KBM-7 (cell line): ENCODE measurements around the gene GBP5.
A peak's percentile ranks its signal among the peaks of the same experiment; 100 is the strongest.
"Not testable (repeated sequence)": the region's sequence is repeated elsewhere in the genome, so short reads cannot be mapped to it uniquely, and the experiment has no call there.

ENCODE experiments used
- DNase-seq: peaks from one replicate; pipeline ENCODE4 v3.0.0-alpha.2; 2015
- in situ Hi-C: fragments of 300-500 bp; cut with MboI; formaldehyde crosslinking; loops from 2 replicates; pipeline ENCODE4 v1.14.3; 2020; ENCODE audit warnings: low sequenced_read_pairs, low pct_unique_long_range_greater_than_20kb, mixed read lengths

GBP5 gene

DNA sequence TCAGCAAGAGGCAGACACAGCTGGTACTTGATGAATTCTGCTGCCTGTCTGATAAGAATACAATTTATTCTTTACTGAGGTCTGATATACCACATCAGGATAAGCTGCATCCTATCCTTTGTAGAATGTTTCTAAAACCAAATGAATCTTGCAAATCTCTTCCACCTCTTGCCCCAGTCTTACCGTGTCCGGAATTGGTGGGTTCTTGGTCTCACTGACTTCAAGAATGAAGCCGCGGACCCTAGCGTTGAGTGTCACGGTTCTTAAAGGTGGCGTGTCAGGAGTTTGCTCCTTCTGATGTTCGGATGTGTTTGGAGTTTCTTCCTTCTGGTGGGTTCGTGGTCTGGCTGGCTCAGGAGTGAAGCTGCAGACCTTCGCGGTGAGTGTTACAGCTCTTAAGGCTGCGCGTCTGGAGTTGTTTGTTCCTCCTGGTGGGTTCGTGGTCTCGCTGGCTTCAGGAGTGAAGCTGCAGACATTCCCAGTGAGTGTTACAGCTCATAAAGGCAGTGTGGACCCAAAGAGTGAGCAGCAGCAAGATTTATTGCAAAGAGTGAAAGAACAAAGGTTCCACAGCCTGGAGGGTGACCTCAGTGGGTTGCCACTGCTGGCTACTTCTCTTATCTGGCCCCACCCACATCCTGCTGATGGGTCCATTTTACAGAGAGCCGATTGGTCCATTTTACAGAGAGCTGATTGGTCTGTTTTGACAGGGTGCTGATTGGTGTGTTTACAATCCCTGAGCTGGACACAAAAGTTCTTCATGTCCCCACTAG is at the start of gene GBP5:
Gene GBP5 (minus strand): TSS at position 592 of the 773 bp plus-strand sequence. CDS start 3,305 bp downstream, outside the sequence.
- DNase-seq = peak; percentile 32
- in situ Hi-C loops = not testable (repeated sequence)

- in situ Hi-C loops = no loop called here
These were observed 49.7 kb upstream of the GBP5 start for GRCh38 chr1:89322402-89322801.

GRCh38 chr1:89312572-89312971 is 39.9 kb upstream of the GBP5 start:
- in situ Hi-C loops = no loop called here
- no peak for DNase-seq

More at GRCh38 chr1:89322402-89322801, 49.7 kb upstream of the GBP5 start:
- DNase-seq = no peak

DNA sequence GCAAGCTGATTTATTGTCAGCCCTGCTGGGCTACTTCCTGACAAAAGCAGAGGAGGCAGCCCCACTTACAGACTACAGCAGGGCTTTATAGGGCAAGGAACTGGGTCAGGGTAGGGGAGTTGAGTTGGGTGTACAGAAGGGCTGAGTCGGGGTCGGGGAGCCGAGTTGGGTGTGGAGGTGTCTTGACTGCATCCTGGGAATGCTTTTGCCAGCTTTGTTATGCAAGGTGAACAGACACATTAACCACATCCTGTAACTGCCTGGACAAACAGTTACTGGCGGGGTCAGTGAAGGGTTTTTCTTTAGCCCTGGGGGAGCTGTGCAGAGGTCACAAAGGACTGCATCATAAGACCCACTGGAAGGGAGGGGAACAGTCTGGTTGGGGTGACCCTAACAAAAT is 39.1 kb upstream of the GBP5 start:
- in situ Hi-C loops = no loop called here
- DNase-seq = no peak

DNA sequence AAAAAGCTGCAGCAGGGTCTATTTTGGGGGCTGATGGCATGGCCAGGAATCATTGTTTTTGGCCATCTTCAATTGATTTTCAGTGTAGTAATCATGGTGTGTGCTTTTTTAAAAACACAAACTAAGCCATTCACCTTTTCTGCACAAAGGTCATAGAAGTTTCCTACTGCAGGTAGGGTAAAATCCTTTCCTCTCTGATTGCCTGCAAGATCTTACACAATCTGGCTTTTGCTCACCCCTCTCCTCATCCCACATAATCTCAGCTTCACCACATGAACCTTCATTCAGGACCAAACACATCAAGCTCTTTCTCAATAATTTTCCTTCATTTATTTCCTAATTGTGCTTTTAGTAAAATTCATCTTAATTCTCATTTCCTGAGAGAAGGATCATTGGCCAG is 38.3 kb upstream of the GBP5 start:
- DNase-seq = no peak
- in situ Hi-C loops = no loop called here

DNA sequence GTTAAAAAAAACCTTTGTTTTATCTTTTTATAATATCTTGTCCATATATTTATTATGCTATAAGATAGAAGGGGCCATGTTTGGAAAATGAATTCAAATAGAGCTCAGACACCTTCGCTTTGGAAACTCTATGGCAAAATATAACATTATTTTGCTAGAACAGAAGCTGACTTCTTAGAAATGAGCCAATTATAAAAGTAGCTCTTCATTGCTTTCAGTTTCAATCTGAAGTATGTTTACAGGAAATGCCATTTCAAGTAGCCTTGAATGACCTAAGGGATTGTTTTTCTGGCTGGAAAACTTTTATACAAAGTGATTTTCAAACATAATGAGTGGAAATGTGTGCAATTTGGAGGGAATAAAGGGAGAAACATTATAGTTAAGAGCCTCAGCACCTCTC is 37.8 kb upstream of the GBP5 start:
- no peak for DNase-seq
- in situ Hi-C loops = no loop called here

- no peak for DNase-seq
- in situ Hi-C loops = no loop called here
These were observed 37.2 kb upstream of the GBP5 start for GRCh38 chr1:89309828-89310227.

GRCh38 chr1:89306273-89306672 is 33.6 kb upstream of the GBP5 start:
- in situ Hi-C loops = no loop called here
- no peak for DNase-seq

DNA sequence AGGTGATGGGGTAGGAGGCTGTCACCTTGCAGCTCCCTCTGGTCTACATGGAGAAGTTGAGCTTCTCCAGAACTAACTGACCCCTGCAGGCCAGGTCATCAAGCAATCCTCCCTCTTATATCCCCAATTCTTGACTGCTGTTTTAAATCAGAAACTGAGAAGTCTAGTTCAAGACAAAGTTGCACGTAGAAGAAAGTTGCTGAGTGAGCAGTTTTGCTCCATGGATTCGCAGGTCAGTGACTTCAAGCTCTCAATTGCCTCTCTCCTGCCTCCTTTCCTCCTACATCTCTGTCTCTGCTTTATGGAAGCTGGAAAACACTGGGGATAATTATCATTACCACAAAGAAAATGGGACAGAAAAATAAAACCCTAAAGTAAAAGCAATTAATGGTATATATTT is 32.8 kb upstream of the GBP5 start:
- no peak for DNase-seq
- in situ Hi-C loops = no loop called here

- no peak for DNase-seq
- in situ Hi-C loops = no loop called here
These were observed 32.0 kb upstream of the GBP5 start for GRCh38 chr1:89304572-89305230.

DNA sequence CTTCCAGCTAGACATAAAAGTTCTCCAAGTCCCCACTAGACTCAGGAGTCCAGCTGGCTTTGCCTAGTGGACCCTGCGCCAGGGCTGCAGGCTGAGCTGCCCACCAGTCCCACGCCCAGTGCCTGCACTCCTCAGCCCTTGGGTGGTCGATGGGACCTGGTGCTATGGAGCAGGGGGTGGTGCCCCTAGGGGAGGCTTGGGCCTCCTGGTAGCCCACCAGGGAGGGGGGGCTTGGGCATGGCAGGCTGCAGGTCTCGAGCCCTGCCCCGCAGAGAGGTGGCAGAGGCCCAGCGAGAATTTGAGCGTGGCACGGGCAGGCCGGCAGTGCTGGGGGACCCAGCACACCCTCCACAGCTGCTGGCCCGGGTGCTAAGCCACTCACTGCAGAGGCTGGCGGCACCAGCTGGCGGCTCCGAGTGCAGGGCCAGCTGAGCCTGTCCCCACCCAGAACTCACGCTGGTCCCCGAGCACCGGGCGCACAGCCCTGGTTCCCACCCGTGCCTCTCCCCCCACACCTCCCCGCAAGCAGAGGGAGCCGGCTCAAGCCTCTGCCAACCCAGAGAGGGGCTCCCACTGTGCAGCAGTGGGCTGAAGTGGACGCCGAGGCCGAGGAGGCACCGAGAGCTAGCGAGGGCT is 30.2 kb upstream of the GBP5 start:
- in situ Hi-C loops = no loop called here

GRCh38 chr1:89299739-89300463 is 27.2 kb upstream of the GBP5 start:
- in situ Hi-C loops, DNase-seq: not testable (repeated sequence)

More for the DNA sequence above, 30.2 kb upstream of the GBP5 start:
- DNase-seq = no peak

GRCh38 chr1:89298461-89298860 is 25.8 kb upstream of the GBP5 start:
- in situ Hi-C loops = no loop called here
- no peak for DNase-seq

- DNase-seq = peak; percentile 61
- in situ Hi-C loops = no loop called here
These were observed 22.5 kb upstream of the GBP5 start for GRCh38 chr1:89295187-89295586.

DNA sequence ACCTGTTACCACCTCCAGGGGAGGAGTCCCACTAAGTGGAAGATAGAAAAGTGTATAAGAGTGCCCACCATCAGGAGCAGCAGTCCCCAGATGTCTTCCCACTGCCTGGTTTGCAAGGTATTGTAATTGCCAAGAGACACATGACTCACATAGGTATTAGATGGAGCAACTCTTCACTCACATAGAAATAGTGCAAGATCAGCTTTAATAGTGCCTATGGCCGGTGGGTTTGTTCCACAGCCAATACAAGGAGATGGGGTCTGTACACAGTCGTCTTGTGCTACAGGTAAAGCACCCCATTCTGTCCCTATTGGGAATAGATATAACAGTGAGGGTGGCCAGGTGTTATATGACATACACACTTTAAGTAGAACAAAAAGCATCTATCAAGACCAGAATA is 18.6 kb upstream of the GBP5 start:
- in situ Hi-C loops = no loop called here

DNA sequence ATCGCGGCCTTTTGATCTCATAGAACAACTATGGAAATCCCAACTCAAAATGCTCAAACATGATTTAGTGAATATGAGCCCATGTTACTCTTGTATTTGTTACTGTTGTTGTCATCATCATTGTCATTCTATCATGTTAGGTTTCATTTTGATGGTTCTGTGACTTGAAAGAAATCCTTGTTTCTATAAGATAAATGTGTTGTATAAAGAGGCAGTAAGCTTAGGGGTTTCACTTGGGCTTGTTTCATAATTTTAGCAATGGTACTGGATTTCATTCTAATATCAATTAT is 15.3 kb upstream of the GBP5 start:
- in situ Hi-C loops = no loop called here
- no peak for DNase-seq

More for the DNA sequence above, 18.6 kb upstream of the GBP5 start:
- no peak for DNase-seq

DNA sequence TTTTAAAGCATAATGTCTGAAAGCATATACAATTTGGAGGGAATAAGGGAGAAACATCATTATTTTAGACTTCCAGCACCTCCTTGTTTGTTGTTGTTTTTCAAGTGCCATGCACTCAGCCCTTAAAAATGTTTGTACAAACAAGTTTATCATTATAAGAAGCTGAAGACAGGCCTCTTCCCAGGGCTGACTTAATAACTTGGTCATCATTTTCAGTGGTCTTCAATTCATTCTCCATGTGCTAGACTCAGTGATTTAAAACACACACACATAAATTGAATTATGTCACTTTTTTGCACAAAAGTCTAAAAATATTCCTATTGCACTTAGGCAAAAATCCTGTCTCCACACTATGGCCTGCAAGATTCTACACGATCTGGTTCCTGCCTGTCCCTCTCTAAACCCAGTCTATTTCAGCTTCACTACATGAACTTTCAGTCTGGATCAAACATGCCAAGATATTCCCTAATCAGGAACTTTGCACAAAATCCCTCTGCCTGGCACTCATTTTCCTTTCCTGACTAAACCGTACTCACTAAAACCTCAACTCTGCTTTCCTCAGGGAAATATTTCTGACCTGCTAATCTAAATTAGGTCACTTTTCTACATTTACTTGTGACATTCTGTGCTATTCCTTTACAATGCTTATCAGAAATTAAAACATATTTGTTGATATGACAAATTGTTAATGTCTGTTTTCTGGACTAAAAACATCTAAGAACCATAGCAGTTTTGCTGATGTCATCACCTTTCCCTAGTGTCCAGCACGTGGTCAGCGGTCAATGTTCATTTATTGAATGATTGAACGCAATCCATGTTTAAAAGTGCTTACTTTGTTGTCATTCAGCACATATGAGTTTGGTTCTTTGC is 14.8 kb upstream of the GBP5 start:
- DNase-seq = no peak
- in situ Hi-C loops = no loop called here

DNA sequence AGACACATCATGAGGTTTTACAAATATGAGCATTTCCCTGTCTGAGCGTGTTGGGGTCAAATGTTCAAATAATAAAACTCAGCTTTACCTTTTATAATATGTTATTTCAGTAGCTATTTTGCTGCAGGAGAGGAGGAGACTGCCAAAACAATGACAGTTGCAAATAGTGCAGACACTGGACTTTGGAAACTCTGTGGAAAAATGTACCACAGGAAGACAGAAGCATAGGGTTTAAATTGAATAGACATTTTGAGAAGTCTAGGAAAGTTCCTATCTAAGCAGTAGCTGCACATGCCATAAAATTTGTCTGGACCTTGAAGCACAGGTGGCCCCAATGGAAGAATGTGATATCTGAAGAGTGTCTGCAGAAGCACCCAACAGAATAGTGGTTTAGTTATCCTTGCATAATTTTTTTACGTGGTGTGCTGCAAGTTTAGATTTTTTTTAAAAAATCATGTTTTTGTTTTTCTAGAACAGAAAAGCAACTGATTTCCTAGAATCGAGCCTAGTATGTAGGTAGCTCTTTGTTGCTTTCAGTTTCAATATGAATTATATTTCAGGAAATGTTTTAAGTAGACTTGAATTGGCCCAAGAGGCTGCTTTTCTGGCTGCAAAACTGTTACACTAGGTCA is 14.0 kb upstream of the GBP5 start:
- in situ Hi-C loops = no loop called here
- no peak for DNase-seq
